GM23338 (cell line): ENCODE results near the gene ZSCAN18.

Experiments used
- CREB1 ChIP-seq: fragments of 250-450 bp; sonication (Bioruptor Pico); IDR thresholded peaks from 2 replicates; pipeline ENCODE4 v1.5.0; 2020; ENCODE audit warnings: low read depth, mild to moderate bottlenecking, moderate library complexity
- ETS1 ChIP-seq: IDR thresholded peaks from 2 replicates; pipeline ENCODE4 v1.6.1; 2016; ENCODE audit warnings: antibody characterized with exemption
- EZH2 ChIP-seq: fragments of 200-600 bp; sonication (generic); IDR thresholded peaks from one replicate; pipeline ENCODE4 v1.8.0; 2017; ENCODE audit warnings: antibody characterized with exemption, mild to moderate bottlenecking, low read depth; ENCODE audit not compliant: unreplicated experiment
- EZH2phosphoT487 ChIP-seq: fragments of 200-600 bp; sonication (generic); IDR thresholded peaks from one replicate; pipeline ENCODE4 v1.8.1; 2018; ENCODE audit warnings: antibody characterized with exemption; ENCODE audit not compliant: unreplicated experiment
- JUNB ChIP-seq: IDR thresholded peaks from one replicate; pipeline ENCODE4 v1.6.1; 2016; ENCODE audit warnings: antibody characterized with exemption; ENCODE audit not compliant: unreplicated experiment
- NANOG ChIP-seq: IDR thresholded peaks from 2 replicates; pipeline ENCODE4 v1.6.1; 2016; ENCODE audit warnings: antibody characterized with exemption, borderline replicate concordance
- POLR2AphosphoS5 ChIP-seq: IDR thresholded peaks from 2 replicates; pipeline ENCODE4 v1.6.1; 2016; ENCODE audit warnings: antibody characterized with exemption, low read depth
- REST ChIP-seq: IDR thresholded peaks from one replicate; pipeline ENCODE4 v1.6.1; 2018; ENCODE audit warnings: antibody characterized with exemption; ENCODE audit not compliant: unreplicated experiment
- ZNF114 ChIP-seq: fragments of 250-450 bp; sonication (Bioruptor Pico); IDR thresholded peaks from 2 replicates; pipeline ENCODE4 v1.5.0; 2020; ENCODE audit warnings: mild to moderate bottlenecking, moderate library complexity
- ZNF331 ChIP-seq: fragments of 250-450 bp; sonication (Bioruptor Pico); IDR thresholded peaks from 2 replicates; pipeline ENCODE4 v1.5.0; 2020; ENCODE audit warnings: low read depth, mild to moderate bottlenecking, moderate library complexity
- TF ChIP-seq, protein P1 (sequence below), 2 experiments: fragments of 200-600 bp in 1 of 2; sonication (generic) in 1 of 2; conservative IDR thresholded peaks; 2 replicates each; pipeline versions ENCODE4 v1.5.1 to v1.6.1; 2016 to 2017; ENCODE audit warnings: antibody characterized with exemption in 2 of 2, low read depth in 2 of 2, mild to moderate bottlenecking in 2 of 2, moderate library complexity in 1 of 2
- TF ChIP-seq, protein P2 (sequence below): fragments of 250-450 bp; sonication (Bioruptor Pico); IDR thresholded peaks from 2 replicates; pipeline ENCODE4 v1.5.0; 2020; ENCODE audit warnings: mild to moderate bottlenecking, moderate library complexity

DNA sequence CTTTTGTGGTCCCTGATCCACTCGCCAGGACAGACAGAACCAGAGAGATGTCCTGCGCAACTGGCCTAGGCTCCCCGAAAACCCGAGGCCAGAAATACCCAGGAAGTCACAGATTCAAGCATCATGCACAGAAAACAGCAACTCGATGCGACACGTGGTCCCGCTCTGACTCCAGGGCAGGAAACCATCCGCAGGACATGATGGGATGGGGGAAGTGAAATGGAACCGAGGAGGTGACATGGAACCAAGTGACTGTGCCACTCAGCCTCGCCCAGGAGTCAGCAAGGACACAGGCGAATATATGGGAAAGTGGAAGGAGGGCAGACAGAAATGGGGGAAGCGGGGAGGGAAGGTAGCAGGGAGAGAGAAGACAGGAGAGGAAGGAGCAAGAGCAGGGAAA is 1.1 kb downstream of the ZSCAN18 start:
- TF ChIP-seq, protein P1, sequence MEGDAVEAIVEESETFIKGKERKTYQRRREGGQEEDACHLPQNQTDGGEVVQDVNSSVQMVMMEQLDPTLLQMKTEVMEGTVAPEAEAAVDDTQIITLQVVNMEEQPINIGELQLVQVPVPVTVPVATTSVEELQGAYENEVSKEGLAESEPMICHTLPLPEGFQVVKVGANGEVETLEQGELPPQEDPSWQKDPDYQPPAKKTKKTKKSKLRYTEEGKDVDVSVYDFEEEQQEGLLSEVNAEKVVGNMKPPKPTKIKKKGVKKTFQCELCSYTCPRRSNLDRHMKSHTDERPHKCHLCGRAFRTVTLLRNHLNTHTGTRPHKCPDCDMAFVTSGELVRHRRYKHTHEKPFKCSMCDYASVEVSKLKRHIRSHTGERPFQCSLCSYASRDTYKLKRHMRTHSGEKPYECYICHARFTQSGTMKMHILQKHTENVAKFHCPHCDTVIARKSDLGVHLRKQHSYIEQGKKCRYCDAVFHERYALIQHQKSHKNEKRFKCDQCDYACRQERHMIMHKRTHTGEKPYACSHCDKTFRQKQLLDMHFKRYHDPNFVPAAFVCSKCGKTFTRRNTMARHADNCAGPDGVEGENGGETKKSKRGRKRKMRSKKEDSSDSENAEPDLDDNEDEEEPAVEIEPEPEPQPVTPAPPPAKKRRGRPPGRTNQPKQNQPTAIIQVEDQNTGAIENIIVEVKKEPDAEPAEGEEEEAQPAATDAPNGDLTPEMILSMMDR (conservative IDR thresholded peaks at IDR 0.05; ENCODE audit: low read depth in 2 of 2) = no peak
- no peak for TF ChIP-seq EZH2
- TF ChIP-seq JUNB = no peak
- TF ChIP-seq REST = no peak
- no peak for TF ChIP-seq POLR2AphosphoS5
- no peak for TF ChIP-seq CREB1 (CRISPR knock-in tag)
- TF ChIP-seq EZH2phosphoT487 = no peak
- TF ChIP-seq NANOG = no peak
- TF ChIP-seq, protein P2, sequence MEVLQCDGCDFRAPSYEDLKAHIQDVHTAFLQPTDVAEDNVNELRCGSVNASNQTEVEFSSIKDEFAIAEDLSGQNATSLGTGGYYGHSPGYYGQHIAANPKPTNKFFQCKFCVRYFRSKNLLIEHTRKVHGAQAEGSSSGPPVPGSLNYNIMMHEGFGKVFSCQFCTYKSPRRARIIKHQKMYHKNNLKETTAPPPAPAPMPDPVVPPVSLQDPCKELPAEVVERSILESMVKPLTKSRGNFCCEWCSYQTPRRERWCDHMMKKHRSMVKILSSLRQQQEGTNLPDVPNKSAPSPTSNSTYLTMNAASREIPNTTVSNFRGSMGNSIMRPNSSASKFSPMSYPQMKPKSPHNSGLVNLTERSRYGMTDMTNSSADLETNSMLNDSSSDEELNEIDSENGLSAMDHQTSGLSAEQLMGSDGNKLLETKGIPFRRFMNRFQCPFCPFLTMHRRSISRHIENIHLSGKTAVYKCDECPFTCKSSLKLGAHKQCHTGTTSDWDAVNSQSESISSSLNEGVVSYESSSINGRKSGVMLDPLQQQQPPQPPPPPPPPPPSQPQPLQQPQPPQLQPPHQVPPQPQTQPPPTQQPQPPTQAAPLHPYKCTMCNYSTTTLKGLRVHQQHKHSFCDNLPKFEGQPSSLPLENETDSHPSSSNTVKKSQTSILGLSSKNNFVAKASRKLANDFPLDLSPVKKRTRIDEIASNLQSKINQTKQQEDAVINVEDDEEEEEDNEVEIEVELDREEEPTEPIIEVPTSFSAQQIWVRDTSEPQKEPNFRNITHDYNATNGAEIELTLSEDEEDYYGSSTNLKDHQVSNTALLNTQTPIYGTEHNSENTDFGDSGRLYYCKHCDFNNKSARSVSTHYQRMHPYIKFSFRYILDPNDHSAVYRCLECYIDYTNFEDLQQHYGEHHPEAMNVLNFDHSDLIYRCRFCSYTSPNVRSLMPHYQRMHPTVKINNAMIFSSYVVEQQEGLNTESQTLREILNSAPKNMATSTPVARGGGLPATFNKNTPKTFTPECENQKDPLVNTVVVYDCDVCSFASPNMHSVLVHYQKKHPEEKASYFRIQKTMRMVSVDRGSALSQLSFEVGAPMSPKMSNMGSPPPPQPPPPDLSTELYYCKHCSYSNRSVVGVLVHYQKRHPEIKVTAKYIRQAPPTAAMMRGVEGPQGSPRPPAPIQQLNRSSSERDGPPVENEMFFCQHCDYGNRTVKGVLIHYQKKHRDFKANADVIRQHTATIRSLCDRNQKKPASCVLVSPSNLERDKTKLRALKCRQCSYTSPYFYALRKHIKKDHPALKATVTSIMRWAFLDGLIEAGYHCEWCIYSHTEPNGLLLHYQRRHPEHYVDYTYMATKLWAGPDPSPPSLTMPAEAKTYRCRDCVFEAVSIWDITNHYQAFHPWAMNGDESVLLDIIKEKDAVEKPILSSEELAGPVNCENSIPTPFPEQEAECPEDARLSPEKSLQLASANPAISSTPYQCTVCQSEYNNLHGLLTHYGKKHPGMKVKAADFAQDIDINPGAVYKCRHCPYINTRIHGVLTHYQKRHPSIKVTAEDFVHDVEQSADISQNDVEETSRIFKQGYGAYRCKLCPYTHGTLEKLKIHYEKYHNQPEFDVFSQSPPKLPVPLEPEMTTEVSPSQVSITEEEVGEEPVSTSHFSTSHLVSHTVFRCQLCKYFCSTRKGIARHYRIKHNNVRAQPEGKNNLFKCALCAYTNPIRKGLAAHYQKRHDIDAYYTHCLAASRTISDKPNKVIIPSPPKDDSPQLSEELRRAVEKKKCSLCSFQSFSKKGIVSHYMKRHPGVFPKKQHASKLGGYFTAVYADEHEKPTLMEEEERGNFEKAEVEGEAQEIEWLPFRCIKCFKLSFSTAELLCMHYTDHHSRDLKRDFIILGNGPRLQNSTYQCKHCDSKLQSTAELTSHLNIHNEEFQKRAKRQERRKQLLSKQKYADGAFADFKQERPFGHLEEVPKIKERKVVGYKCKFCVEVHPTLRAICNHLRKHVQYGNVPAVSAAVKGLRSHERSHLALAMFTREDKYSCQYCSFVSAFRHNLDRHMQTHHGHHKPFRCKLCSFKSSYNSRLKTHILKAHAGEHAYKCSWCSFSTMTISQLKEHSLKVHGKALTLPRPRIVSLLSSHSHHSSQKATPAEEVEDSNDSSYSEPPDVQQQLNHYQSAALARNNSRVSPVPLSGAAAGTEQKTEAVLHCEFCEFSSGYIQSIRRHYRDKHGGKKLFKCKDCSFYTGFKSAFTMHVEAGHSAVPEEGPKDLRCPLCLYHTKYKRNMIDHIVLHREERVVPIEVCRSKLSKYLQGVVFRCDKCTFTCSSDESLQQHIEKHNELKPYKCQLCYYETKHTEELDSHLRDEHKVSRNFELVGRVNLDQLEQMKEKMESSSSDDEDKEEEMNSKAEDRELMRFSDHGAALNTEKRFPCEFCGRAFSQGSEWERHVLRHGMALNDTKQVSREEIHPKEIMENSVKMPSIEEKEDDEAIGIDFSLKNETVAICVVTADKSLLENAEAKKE (CRISPR knock-in tag) = no peak
- no peak for TF ChIP-seq ETS1
- TF ChIP-seq ZNF114 (CRISPR knock-in tag) = no peak
- no peak for TF ChIP-seq ZNF331 (CRISPR knock-in tag)
